Activated CD8-positive, alpha-beta memory T cell treated with anti-CD3 and anti-CD28 coated beads for 36 hours (primary cell): ENCODE results near the gene B4GALNT2. TPM values are rescaled to one million over a fixed set of nuclear protein-coding genes. Genes with fewer than 3 reads are reported as not detected.
"Not testable (repeated sequence)": the region's sequence is repeated elsewhere in the genome, so short reads cannot be mapped to it uniquely, and the experiment has no call there.

Source experiments
- CTCF ChIA-PET: fragments of 350-600 bp; sonication (Branson Sonifier 250); formaldehyde crosslinking; loops from one replicate; lab custom pipeline; 2021; ENCODE audit warnings: antibody characterized with exemption; lab: Charles Lee
- POLR2A ChIA-PET: fragments of 350-600 bp; sonication (Branson Sonifier 250); formaldehyde crosslinking; loops from one replicate; lab custom pipeline; 2021; ENCODE audit warnings: antibody characterized with exemption; lab: Charles Lee
- total RNA-seq, 2 experiments: library from RNA; stranded (reverse); gene quantifications; one replicate each; pipeline ENCODE4 v1.2.3, GENCODE V29; 2021

The B4GALNT2 gene
- total RNA-seq, result not detected

GRCh38 chr17:49132699-49133364 is at the start of gene B4GALNT2:
B4GALNT2 (plus strand) TSS chr17:49132769; CDS start chr17:49132793, 24 bp downstream.
- POLR2A ChIA-PET, result no interaction called here
- CTCF ChIA-PET, result no interaction called here

- POLR2A ChIA-PET, CTCF ChIA-PET: not testable (repeated sequence)
These were observed 47.5 kb upstream of the B4GALNT2 start for GRCh38 chr17:49085046-49085445.

GRCh38 chr17:49085565-49086315 is 46.8 kb upstream of the B4GALNT2 start:
- CTCF ChIA-PET, result no interaction called here
- POLR2A ChIA-PET, result no interaction called here

GRCh38 chr17:49086316-49086605 is 46.3 kb upstream of the B4GALNT2 start:
- ChIA-PET POLR2A (no interaction called here), CTCF (no interaction called here)

- POLR2A ChIA-PET, result no interaction called here
- CTCF ChIA-PET, result interaction anchor here (0.7 kb wide), 1 partner anchor 487 kb away, joined by 3 read pairs; no protein-coding TSS in a partner anchor
These were observed 45.9 kb upstream of the B4GALNT2 start for GRCh38 chr17:49086649-49087048.

GRCh38 chr17:49089094-49089493 is 43.5 kb upstream of the B4GALNT2 start:
- CTCF ChIA-PET, result no interaction called here
- POLR2A ChIA-PET, result no interaction called here

GRCh38 chr17:49090878-49091594 is 41.5 kb upstream of the B4GALNT2 start:
- ChIA-PET POLR2A (no interaction called here), CTCF (no interaction called here)

GRCh38 chr17:49093131-49093530 is 39.4 kb upstream of the B4GALNT2 start:
- ChIA-PET CTCF (no interaction called here), POLR2A (no interaction called here)

GRCh38 chr17:49100601-49101000 is 32.0 kb upstream of the B4GALNT2 start:
- POLR2A ChIA-PET, result no interaction called here

GRCh38 chr17:49101054-49101534 is 31.5 kb upstream of the B4GALNT2 start:
- ChIA-PET CTCF (no interaction called here), POLR2A (no interaction called here)

More at GRCh38 chr17:49100601-49101000, 32.0 kb upstream of the B4GALNT2 start:
- CTCF ChIA-PET, result no interaction called here

GRCh38 chr17:49103360-49103759 is 29.2 kb upstream of the B4GALNT2 start:
- CTCF ChIA-PET, result interaction anchor here (0.8 kb wide), 1 partner anchor 948 kb away, joined by 3 read pairs; no protein-coding TSS in a partner anchor
- POLR2A ChIA-PET, result not testable (repeated sequence)

- CTCF ChIA-PET, result interaction anchor here (0.6 kb wide), 1 partner anchor 430 kb away, joined by 3 read pairs; no protein-coding TSS in a partner anchor
- POLR2A ChIA-PET, result no interaction called here
These were observed 28.0 kb upstream of the B4GALNT2 start for GRCh38 chr17:49104511-49105074.

GRCh38 chr17:49106321-49107210 is 26.0 kb upstream of the B4GALNT2 start:
- ChIA-PET POLR2A (no interaction called here), CTCF (interaction anchor here (0.6 kb wide), 1 partner anchor 193 kb away, joined by 3 read pairs; no protein-coding TSS in a partner anchor)

- ChIA-PET CTCF (no interaction called here), POLR2A (no interaction called here)
These were observed 25.4 kb upstream of the B4GALNT2 start for GRCh38 chr17:49107211-49107557.

GRCh38 chr17:49108318-49108717 is 24.3 kb upstream of the B4GALNT2 start:
- ChIA-PET POLR2A (no interaction called here), CTCF (no interaction called here)

- POLR2A ChIA-PET, result no interaction called here
- CTCF ChIA-PET, result no interaction called here
These were observed 22.1 kb upstream of the B4GALNT2 start for GRCh38 chr17:49110509-49110908.

GRCh38 chr17:49111934-49112333 is 20.6 kb upstream of the B4GALNT2 start:
- ChIA-PET POLR2A (no interaction called here), CTCF (no interaction called here)

- CTCF ChIA-PET, result interaction anchor here (0.6 kb wide), 1 partner anchor 167 kb away, joined by 3 read pairs; no protein-coding TSS in a partner anchor
These were observed 19.6 kb upstream of the B4GALNT2 start for GRCh38 chr17:49112936-49113335.

GRCh38 chr17:49114703-49115102 is 17.9 kb upstream of the B4GALNT2 start:
- POLR2A ChIA-PET, result no interaction called here
- CTCF ChIA-PET, result no interaction called here

More at GRCh38 chr17:49112936-49113335, 19.6 kb upstream of the B4GALNT2 start:
- POLR2A ChIA-PET, result no interaction called here
